ENCODE data around the gene SEMA5A. TPM values are rescaled to one million over a fixed set of nuclear protein-coding genes. Genes with fewer than 3 reads are reported as not detected.

SEMA5A gene
- polyA plus RNA-seq, 1 donor from 2014 or later: 3.2 TPM

DNA sequence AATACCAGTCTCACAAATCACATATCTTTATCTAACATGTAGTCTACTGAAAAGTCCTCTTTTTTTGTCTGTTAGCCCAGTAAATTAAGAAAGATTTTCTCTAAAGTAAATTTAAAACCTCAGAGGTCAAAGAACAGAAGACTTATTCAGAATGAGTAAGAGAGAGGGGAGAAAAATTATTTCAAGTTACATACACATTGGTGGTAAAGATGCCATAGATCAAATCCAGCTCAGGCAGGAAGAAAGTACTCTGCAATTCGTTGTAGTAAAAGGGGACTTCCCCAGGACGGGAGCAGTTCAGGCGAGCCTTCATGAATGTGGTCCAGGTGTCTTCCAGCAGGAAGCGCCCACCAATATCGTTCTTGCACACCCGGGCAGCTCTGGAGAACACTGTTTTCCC, 344.1 kb downstream of the SEMA5A start:
- H3F3A ChIP-seq (ENCODE audit: insufficient read depth, low read length, poor library complexity, severe bottlenecking): no peaks in the 10 kb centered on the region

GRCh38 chr5:9201011-9201410, 344.9 kb downstream of the SEMA5A start:
- no peak overlapping the region for H3K9ac ChIP-seq (ENCODE audit: low read length)
- no peaks in the 10 kb centered on the region for H3K27me3 ChIP-seq (ENCODE audit: insufficient read depth, low read depth, low read length)
- no peaks in the 10 kb centered on the region for H3K36me3 ChIP-seq (ENCODE audit: insufficient read depth, low read length)
- no peaks in the 10 kb centered on the region for H3K9me2 ChIP-seq (ENCODE audit: insufficient read depth, low read length)
- H3K27ac ChIP-seq (ENCODE audit: low read length): no peak overlapping the region
- no peaks in the 10 kb centered on the region for H4K20me1 ChIP-seq (ENCODE audit: insufficient read depth)
- H3K4me2 ChIP-seq (ENCODE audit: low read length): no peak overlapping the region
- no peaks in the 10 kb centered on the region for H3F3A ChIP-seq (ENCODE audit: insufficient read depth, low read length, poor library complexity, severe bottlenecking)
- no peak overlapping the region for H3K4me3 ChIP-seq (ENCODE audit: low read length)
- TF ChIP-seq, protein P1, sequence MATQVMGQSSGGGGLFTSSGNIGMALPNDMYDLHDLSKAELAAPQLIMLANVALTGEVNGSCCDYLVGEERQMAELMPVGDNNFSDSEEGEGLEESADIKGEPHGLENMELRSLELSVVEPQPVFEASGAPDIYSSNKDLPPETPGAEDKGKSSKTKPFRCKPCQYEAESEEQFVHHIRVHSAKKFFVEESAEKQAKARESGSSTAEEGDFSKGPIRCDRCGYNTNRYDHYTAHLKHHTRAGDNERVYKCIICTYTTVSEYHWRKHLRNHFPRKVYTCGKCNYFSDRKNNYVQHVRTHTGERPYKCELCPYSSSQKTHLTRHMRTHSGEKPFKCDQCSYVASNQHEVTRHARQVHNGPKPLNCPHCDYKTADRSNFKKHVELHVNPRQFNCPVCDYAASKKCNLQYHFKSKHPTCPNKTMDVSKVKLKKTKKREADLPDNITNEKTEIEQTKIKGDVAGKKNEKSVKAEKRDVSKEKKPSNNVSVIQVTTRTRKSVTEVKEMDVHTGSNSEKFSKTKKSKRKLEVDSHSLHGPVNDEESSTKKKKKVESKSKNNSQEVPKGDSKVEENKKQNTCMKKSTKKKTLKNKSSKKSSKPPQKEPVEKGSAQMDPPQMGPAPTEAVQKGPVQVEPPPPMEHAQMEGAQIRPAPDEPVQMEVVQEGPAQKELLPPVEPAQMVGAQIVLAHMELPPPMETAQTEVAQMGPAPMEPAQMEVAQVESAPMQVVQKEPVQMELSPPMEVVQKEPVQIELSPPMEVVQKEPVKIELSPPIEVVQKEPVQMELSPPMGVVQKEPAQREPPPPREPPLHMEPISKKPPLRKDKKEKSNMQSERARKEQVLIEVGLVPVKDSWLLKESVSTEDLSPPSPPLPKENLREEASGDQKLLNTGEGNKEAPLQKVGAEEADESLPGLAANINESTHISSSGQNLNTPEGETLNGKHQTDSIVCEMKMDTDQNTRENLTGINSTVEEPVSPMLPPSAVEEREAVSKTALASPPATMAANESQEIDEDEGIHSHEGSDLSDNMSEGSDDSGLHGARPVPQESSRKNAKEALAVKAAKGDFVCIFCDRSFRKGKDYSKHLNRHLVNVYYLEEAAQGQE (IDR thresholded peaks at IDR 0.05; ENCODE audit: borderline replicate concordance): no peak
- TF ChIP-seq POLR2AphosphoS5 (IDR thresholded peaks at IDR 0.05) (no peak), EP300 (conservative IDR thresholded peaks at IDR 0.05; ENCODE audit: poor library complexity, severe bottlenecking) (no peak), RAD21 (conservative IDR thresholded peaks at IDR 0.05) (no peak), MXI1 (conservative IDR thresholded peaks at IDR 0.05; ENCODE audit: poor library complexity, severe bottlenecking) (no peak), EZH2 (IDR thresholded peaks at IDR 0.05; ENCODE audit: borderline replicate concordance, insufficient read depth, low read length, poor library complexity, severe bottlenecking) (no peak), TAF1 (IDR thresholded peaks at IDR 0.05; ENCODE audit: low read depth) (no peak), SMC3 (conservative IDR thresholded peaks at IDR 0.05; ENCODE audit: poor library complexity) (no peak)
- TF ChIP-seq, protein P2, sequence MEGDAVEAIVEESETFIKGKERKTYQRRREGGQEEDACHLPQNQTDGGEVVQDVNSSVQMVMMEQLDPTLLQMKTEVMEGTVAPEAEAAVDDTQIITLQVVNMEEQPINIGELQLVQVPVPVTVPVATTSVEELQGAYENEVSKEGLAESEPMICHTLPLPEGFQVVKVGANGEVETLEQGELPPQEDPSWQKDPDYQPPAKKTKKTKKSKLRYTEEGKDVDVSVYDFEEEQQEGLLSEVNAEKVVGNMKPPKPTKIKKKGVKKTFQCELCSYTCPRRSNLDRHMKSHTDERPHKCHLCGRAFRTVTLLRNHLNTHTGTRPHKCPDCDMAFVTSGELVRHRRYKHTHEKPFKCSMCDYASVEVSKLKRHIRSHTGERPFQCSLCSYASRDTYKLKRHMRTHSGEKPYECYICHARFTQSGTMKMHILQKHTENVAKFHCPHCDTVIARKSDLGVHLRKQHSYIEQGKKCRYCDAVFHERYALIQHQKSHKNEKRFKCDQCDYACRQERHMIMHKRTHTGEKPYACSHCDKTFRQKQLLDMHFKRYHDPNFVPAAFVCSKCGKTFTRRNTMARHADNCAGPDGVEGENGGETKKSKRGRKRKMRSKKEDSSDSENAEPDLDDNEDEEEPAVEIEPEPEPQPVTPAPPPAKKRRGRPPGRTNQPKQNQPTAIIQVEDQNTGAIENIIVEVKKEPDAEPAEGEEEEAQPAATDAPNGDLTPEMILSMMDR (IDR thresholded peaks at IDR 0.05; ENCODE audit: poor library complexity, severe bottlenecking): no peak
- H3K79me2 ChIP-seq (replicated peaks; ENCODE audit: insufficient read depth, low read length): no peaks in the 10 kb centered on the region
- H2AFZ ChIP-seq (ENCODE audit: low read depth, low read length): no peak overlapping the region
- peaks cover 3% of the 10 kb centered on the region for H3K9me3 ChIP-seq (ENCODE audit: low read length)

More for the DNA sequence above, 344.1 kb downstream of the SEMA5A start:
- Histone ChIP-seq H3K36me3 (ENCODE audit: insufficient read depth, low read length) (no peaks in the 10 kb centered on the region), H3K27ac (ENCODE audit: low read length) (no peak overlapping the region), H3K9me3 (ENCODE audit: low read length) (peaks cover 3% of the 10 kb centered on the region), H2AFZ (ENCODE audit: low read depth, low read length) (no peak overlapping the region), H3K79me2 (replicated peaks; ENCODE audit: insufficient read depth, low read length) (no peaks in the 10 kb centered on the region), H3K9ac (ENCODE audit: low read length) (no peak overlapping the region), H3K27me3 (ENCODE audit: insufficient read depth, low read depth, low read length) (no peaks in the 10 kb centered on the region), H3K4me2 (ENCODE audit: low read length) (no peak overlapping the region), H3K9me2 (ENCODE audit: insufficient read depth, low read length) (no peaks in the 10 kb centered on the region), H3K4me3 (ENCODE audit: low read length) (no peak overlapping the region), H4K20me1 (ENCODE audit: insufficient read depth) (no peaks in the 10 kb centered on the region)
- TF ChIP-seq EP300 (conservative IDR thresholded peaks at IDR 0.05; ENCODE audit: poor library complexity, severe bottlenecking): no peak
- TF ChIP-seq POLR2AphosphoS5 (IDR thresholded peaks at IDR 0.05): no peak
- TF ChIP-seq, protein P2 (IDR thresholded peaks at IDR 0.05; ENCODE audit: poor library complexity, severe bottlenecking): no peak
- TF ChIP-seq EZH2 (IDR thresholded peaks at IDR 0.05; ENCODE audit: borderline replicate concordance, insufficient read depth, low read length, poor library complexity, severe bottlenecking): no peak
- no peak for TF ChIP-seq RAD21 (conservative IDR thresholded peaks at IDR 0.05)
- no peak for TF ChIP-seq MXI1 (conservative IDR thresholded peaks at IDR 0.05; ENCODE audit: poor library complexity, severe bottlenecking)
- TF ChIP-seq, protein P1 (IDR thresholded peaks at IDR 0.05; ENCODE audit: borderline replicate concordance): no peak
- no peak for TF ChIP-seq SMC3 (conservative IDR thresholded peaks at IDR 0.05; ENCODE audit: poor library complexity)
- TF ChIP-seq TAF1 (IDR thresholded peaks at IDR 0.05; ENCODE audit: low read depth): no peak
